HG03159 (cell line): Measurements from ENCODE around the gene CFI.
A peak's percentile ranks its signal among the peaks of the same experiment; 100 is the strongest.

Experiments
- ATAC-seq: cut with Tn5 transposase; IDR thresholded peaks from one replicate; pipeline ENCODE4 v1.9.1; 2021; ENCODE audit warnings: mild to moderate bottlenecking, moderate library complexity; ENCODE audit not compliant: unreplicated experiment

The CFI gene

DNA sequence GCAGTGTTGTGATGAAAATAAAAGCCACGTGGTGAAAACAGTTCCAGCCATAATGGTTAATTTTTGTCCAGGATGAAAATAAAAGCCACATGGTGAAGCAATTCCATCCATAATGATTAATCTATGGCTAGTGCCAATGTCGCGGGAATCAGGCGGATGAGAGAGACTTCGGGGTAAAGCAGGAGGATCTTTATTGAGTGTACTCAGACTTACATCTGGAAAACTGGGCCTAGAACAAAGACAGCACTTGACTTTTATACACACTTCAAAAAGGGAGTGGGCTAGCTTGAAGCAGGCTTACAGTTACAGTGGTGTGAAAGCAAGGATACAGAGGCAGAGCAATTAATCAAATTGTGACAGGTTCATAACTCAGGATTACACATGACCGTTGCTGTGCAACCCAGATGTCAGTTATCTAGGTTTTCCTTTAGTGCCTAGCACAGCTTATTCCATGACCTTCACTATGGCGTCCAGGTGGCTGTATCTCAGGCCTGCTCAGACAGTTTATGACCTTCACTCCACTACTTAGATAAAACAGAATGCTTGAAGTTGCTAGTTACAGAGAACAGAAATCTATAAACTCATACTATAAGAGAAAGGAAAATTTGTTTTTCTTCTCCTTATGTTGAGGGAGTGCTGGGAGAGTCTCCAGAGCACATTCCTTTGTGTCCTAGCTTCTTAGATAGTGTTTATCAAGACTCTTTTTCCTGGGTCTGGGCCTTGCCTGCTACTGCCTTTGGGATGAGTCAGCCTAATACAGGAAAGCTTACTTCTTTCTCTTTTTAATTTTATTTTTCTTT is 66.0 kb downstream of the CFI start:
- no peak for ATAC-seq

DNA sequence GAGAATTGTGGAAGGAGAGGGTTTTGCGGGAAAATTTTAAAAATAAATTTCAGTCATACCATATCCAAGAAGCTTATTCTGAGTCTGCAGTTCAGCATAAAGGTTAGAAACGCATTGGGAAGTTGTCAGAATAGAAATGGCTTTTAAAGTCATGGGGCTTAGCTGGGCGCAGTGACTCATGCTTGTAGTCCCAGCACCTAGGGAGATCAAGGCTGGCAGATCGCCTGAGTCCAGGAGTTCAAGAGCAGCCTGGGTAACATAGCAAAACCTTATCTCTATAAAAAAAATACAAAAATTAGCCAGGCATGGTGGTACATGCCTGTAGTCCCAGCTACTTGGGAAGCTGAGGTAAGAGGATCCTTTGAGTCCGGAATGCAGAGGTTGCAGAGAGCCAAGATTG is 68.1 kb downstream of the CFI start:
- ATAC-seq = no peak

DNA sequence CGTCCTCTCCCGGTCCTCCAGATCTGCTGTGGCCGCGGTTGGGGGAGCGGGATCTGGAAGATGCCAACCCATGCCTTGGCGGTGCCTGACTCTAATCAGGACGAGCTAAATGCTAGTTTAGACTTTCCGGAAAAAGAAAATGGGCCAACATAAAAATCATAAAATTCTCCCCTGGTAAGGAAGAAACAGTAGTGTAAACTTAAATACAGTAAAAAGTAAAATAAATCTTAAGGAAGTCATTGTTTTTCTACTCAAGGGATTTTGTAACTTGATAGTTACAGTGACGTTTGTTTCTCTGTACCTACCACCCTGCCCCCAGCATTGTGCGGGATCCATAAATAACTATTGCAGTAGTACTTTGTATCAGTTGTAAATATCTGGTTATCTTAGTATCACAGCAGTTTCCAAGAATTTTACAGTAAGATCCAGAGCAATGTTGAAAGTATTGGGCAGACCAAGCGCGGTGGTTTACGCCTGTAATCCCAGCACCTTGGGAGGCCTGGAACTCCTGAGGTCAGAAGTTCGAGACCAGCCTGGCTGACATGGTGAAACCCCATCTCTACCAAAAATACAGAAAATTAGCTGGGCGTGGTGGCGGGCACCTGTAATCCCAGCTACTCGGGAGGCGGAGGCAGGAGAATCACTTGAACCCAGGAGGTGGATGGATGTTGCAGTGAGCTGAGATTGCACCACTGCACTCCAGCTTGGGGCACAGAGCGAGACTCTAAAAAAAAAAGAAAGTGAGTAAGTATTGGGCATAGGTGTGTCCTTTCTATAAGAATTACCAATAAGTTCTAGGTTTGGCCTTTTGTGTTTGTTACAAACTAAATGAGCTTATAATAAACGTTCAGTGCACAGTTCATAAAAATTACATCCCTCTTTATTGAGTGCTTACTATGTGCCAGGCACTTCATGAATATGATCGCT is 70.9 kb downstream of the CFI start:
- no peak for ATAC-seq

DNA sequence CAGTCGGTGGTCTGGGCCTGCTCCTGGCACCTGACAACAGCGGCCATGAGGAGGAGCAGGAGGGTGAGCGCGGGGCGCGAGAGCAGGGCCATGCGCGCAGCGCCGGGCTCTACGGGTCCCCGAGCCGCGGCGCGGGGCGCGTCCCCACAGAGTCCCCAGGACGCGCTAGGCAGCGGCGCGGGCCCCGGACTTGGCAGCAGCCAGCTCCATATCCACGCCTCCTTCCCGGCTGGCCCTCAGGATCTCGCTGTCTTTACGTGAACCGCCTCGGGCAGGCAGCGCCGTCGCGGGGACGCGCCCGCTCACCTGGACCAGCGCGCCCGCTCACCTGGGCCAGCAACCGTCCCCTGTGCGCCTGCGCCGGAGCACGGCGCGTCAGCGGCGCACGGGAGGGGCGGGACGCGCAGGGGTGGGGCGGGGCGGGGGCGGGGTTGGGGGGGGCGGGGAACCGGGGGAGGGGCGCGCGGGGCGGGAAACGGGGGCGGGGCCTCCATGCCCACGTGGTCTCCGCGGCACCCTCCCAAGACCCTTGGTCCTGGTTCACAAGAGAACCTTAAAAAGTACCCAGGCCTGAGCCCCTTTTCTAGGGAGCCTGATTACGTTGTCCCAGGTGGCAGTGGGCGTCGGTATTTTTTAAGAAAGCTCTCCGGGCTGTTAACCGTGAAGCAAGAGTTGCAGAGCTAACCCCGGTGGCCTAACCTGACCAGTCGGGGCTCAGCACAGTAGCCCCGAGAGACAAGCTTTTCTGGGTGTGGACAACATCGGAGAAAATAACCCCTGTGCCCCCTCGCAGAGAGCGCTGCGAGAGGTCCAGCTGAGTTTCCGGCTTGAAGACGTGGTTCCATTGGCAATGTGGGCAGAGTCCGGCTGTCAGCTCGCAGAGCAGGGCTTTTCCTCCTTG is 71.8 kb downstream of the CFI start, which contains the start of gene PLA2G12A:
Gene PLA2G12A (minus strand): TSS at position 353 of the 901 bp plus-strand sequence. CDS start 261 bp downstream, at position 92.
- ATAC-seq = peak; percentile 83

DNA sequence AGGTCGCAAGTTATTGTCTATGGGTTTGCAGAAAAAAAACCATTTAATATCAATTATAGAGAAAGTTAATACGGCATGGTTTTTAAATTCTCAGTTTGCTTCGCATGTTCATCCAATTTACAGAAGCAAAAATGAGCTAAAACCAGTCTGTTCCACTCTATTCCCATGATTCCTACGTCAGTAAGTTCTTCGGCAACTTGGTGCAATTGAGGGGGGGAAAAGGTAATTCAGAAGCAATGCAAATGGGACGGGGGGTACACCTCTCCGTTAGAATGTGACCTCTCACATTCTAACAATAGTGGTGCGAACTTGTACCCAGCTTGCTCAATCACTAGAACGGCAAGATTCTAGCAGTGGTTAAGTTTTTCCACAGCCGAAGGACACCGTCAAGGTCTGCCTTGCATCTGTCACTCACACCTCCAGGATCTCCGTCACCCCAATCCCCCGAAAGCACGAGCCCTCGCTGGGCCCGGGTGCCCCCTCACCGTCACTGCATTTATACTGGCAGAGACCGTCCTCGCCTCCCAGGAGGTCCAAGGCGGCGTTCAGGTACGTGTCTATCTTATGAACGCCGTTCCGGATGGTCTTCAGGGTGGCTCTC is 72.6 kb downstream of the CFI start:
- ATAC-seq = no peak

DNA sequence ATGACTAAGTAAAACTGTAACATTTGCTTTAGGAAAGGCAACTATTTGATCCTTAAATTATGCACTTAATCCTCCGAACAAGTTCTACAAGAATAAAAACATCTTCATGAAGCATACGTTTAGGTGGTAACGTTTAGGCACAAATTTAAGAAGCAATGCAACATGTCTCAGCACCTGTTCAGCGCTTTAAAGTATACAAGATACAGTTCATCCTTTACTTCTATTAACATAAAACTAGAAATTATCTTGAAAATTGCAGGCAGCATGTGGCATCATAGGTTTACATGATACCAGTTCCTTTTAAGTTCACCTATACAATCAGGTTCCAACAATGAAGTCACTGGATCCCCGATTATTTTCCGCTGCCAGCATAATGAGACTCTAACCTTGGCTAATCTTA is 73.4 kb downstream of the CFI start:
- ATAC-seq = no peak

DNA sequence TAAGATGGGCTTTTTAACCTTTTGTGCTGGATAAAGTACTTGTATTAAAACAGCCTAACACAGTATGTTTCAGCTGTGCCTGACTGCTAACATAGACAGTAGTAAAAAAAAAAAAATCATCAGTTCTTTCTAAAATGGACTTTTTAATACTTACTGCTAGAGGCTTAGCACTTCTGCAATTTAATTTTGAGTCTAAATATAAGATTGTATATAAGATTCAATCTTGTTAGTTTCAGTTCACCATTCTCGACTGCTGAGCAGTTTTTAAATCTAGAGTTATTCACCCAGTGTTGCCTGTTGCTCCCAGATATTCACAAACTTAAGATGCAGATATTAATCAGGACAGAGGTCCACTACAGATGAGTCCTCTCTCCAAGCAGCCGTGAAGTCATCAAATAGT is 78.7 kb downstream of the CFI start:
- ATAC-seq = no peak

DNA sequence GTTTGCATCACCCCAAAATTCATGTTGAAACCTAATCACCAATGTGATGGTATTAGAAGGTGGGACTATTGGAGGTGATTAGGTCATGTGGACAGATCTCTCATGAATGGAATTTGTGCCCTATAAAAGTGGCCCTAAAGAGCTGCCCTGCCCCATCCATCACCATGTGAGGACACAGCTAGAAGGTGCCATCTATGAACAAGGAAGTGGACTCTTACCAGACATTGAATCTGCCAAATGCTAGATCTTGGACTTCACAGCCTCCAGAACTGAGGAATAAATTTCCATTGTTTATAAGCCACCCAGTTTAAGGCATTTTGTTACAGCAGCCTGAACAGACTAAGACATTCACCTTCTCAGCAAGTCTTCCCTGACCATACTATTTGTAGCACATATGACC is 79.4 kb downstream of the CFI start:
- no peak for ATAC-seq

DNA sequence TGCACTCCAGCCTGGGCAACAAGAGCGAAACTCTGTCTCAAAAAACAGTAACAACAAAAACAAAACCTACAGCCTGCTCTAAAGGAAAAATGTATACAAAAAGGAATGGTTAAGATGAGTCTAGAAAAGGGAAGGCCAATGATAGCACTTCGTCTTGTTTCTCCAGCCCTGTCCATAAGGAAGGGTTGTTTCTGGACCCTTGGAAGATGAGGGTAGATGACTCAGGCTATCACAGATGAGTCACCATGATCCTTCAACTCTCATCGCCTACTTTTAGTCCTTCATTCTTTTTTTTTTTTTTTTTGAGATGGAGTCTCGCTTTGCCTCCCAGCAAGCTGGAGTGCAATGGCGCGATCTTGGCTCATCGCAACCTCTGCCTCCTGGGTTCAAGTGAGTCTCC is 80.8 kb downstream of the CFI start:
- no peak for ATAC-seq

DNA sequence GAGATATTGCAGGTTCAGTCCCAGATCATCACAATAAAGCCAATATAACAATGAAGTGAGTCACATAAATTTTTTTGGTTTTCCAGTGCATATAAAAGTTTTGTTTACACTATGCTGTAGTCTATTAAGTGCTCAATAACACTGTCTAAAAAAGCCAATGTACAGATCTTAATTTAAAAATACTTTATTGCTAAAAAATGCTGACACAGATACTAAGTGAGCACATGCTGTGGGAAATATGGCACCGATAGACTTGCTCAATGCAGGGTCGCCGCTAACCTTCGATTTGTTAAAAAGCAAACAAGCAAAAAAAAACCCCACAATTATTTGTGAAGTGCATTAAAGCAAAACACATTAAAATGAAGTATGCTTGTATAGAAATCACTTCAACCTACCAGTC is 82.2 kb downstream of the CFI start:
- no peak for ATAC-seq

DNA sequence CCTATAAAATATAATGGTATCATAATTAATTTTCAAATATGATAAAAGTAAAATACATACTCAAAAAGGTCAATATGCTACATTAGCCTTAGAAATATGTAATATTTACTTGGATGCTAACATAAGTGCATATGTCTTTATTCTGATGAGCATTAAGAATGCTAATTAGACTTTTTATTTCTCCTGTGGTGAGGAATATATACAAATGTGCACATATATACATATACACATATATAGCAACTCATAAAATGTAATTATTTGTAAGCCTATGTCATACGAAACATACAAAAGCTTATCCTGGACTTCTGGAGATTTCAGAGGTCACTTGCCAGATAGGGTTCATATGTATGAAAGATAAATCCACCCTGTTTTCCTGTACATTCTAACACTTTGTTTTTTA is 83.0 kb downstream of the CFI start:
- no peak for ATAC-seq

DNA sequence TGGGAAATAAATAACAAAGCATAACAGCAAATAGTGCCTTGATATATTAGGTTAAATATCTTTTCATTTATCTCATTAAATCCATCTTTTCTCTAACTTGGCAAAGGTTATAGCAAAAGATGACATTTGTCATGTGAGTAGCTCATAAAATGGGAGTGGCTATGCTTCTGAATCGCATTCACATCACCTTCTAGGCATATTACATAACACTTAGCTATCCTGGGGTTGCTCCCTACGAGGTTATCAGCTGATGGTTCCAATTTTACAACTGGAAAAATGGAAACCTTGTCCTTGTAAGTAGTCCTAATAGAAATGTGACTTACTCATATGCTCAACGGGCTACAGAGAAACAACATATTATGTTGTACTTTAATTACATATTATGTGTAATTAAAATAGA is 88.3 kb downstream of the CFI start:
- no peak for ATAC-seq

DNA sequence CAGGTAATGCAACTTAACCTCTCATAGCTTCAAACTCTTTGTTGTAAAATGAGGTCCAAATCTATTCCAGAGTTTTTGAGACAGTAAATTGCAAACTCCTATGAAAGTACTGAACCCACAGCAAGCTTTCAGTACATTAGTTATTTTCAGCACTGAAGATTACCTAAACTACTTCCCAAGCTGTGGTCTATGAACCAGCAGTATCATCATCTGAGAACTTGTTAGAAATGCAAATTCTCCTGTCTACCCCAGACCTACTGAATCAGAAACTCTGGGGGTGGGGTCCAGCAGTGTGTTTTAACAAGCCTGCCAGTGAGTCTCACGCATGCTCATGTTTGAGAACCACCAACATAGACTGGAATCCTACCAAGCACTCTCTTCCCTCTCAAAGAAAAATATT is 92.8 kb downstream of the CFI start:
- ATAC-seq = peak; percentile 89

DNA sequence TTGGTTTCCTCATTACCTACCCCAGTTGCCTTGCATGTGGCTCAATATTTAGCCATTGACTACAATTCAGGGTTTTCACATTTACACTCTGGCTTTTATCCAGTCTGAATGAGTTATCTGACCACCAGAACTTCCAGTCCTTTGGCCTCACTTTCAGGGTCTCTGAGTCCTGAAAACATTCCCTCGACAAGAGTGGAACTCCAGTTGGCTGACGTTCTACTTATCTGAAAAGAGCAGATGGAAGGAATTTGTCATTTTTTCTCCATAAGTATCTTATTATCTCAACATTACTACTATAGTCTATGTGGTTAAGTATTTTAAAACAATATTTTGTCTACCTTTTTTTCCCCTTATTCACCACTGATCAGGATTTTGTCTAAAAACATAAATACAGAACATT is 93.4 kb downstream of the CFI start:
- no peak for ATAC-seq

DNA sequence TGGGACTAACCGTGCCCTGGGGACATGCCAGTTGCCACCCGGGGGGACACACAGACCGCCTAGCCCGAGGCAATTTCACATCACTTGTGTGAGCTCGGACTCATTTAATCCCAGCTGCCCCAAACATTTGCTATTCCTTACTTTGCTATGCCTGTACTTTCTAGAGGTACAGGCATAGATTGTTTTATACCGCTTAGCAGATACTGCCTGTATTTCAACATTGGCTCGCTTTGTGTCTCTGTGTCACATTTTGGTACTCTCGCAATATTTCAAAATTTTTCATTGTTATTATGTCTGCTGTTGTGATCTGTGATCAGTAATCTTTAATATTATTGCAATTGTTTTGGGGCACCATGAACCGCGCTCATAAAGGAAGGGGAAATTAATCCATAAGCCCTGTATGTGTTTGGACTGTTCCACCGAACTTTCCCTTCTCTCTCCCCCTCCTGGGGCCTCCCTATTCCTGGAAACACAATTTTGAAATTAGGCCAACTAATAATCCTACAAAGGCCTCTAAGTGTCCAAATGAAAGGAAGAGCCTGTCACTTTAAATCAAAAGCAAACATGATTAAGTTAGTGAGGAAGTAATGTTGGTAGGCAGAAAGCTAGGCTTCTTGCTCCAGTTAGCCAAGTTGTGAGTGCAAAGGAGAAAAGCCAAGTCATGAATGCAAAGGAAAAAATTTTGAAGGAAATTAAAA is 98.0 kb downstream of the CFI start:
- ATAC-seq = peak; percentile 2

DNA sequence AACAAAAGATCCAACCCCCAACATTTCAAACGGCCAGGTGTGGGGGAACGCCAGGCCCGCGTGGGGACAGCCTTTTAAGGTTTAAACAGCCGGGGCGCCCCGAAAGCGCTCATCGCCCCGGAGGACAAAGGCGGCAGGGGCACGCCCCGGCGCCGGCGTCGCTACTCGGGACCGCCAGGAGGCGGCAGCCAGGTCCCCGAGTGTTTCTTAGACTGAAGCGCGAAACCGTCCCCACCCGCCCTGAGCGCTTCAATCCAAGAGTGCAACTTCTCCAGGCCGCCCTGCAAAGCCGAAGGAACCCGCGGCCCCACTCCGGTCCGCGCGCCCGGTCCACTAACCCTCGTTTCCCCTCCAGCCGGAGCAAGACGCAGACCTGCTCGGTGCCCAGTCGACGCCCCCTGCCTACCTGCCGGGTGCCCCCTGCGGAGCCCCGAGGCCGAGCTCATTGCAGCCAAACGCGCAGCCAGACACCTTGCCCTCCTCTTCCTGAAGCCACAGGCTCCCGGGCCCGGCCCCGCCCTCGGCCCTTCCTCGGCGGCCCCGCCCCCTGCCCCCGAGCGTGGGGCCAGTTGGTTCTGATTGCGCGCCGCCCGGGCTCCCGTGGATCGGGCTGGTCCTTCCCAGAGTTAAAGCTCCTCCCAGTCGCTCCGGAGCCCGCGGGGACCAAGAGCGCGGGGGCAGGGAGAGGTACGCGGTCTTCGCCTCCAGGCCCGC is 98.7 kb downstream of the CFI start, which contains the start of gene CASP6:
Gene CASP6 (minus strand): TSS at position 496 of the 714 bp plus-strand sequence. CDS start 50 bp downstream, at position 446.
- peak; percentile 81 for ATAC-seq

DNA sequence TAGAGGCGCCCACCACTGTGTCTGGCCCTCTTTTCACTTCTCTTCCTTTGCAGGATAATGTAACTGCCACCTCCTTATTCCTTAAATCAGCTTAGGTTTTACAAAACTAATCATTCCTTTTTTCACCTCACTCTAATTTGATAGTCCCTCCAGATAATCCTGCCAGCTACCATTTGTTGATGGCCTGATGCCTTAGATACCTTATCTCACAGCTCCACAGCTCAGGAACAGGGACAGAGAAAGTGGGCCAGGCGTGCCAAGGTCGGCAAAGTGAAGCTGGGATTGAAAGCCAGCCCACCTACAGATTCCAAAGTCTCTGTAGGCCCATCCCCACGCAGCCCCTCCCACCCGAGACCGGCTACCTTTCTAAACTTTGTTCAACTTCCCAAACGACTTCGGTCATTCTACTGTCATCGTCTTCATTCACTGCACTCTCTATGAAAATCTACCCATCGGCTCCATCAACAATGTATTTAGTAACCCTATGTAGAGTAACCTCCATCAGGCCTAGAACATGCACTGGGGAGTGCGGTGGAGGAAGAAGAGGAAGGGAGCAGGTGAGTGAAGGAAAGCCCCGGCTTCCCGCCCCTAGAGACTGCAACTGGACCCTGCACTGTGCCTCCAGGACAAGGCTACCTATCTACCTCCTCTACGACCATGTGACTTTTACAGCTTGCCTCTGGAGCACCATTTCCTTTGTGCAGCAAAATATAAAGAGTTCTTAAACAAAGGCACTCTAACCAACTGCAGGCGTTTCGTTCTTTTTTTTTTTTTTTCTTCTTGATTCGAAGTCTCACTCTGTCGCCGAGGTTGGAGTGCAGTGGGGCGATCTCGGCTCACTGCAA is 100.0 kb downstream of the CFI start:
- peak; percentile 2 for ATAC-seq

DNA sequence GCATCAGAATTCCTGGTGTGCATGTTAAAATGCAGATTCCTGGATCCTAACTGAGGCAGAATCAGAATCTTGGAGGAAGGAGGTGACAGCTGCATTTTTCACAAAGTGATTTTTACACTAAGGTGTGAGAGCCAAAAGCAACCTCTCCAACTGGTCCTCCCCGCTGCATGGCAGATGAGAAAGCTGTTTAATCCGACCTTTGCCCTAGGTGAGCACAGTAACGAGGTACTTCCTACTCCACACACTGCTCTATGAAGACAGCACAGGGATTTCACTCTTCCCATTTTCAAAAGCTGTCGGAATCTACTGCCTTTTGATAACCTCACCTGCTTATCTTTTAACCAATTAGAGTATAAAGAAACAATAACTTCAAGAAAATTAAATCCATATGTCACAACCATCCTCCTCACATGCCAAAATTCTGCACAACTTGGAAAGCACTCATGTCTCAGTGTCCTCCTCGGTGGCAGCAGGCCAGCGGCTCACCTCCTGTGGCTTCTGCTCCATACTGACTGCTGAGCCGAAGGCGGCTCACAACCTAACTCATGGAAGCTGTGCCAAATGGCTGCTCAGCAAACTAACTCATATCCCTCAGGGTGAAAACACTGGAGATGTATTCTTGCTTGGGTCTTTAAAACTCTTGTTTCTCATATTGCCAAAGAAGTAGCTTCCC is 102.1 kb downstream of the CFI start:
- no peak for ATAC-seq
